HG03060 (cell line): ENCODE results near the gene NEK3.
"Not testable (repeated sequence)": the region's sequence is repeated elsewhere in the genome, so short reads cannot be mapped to it uniquely, and the experiment has no call there.

Source experiments
- ATAC-seq: cut with Tn5 transposase; IDR thresholded peaks from one replicate; pipeline ENCODE4 v1.9.1; 2021; ENCODE audit warnings: low read depth, moderate number of reproducible peaks; ENCODE audit not compliant: unreplicated experiment

The NEK3 gene

DNA sequence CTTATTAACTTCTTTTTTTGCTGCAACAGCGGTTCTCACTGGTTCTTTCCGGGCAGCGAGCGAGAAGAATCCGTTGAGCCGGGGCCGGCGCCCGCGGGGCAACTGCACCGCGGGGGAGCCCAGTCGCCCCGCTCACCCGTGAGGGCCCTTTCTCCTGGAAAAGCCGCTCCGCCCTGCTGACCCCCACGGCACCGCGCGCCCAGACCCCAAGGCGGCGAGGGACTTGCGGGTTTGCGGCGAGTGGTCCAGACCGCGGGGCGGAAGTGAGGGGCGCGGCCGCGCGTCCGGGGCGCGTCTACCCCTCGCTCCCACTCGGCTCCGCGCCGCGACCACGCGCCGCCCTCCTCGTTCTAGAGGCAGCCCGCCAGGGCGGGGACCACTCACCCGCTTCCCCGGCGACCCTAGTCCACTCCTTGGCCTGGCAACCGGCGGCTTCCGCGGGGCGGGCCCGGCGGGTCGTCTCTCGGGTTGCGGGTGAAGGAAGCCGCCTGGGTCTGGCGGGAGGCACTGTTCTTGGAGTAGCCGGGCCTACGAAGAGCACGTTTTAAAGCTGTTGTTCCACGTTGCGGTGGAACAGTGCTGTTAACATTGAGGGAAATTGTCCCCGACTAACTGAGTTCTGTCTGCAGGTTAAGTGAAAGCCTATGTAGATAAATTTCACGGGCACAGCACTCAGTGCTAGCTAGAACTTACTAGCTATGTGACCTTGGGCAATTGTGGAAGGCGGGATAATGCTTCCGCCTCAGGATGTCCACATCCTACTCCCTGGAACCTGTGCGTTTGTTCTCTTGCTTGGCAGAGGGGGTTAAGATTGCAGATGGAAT, at the start of gene NEK3:
NEK3 (minus strand) TSS at position 439 of the 824 bp plus-strand sequence. CDS start 3,406 bp downstream, outside the sequence.
- no peak for ATAC-seq

- ATAC-seq, result not testable (repeated sequence)
These were observed 49.0 kb upstream of the NEK3 start for GRCh38 chr13:52208384-52208783.

- ATAC-seq, result not testable (repeated sequence)
These were observed 48.5 kb upstream of the NEK3 start for GRCh38 chr13:52207896-52208295.

- ATAC-seq, result not testable (repeated sequence)
These were observed 47.9 kb upstream of the NEK3 start for GRCh38 chr13:52207337-52207736.

DNA sequence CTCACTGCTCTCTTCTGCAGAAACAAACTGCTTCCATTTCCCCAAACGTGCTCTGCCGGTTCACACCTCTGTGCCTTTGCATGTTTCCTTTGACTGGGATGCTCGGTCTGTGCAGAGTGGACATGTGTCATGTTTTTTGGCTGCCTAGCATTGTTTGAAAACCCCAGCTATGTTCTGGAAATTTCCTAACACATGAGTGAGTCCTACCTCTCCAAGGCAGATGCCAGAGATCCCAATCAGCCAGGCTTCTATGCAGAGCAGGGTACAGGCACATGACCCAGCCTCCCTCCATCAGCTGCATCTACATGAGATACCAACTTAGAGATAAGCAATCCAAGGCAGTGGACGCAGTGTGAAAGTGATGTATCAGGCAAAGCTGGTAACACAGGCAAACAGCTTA, 45.1 kb upstream of the NEK3 start:
- ATAC-seq, result not testable (repeated sequence)

GRCh38 chr13:52203864-52204263, 44.5 kb upstream of the NEK3 start:
- not testable (repeated sequence) for ATAC-seq

GRCh38 chr13:52202506-52202905, 43.1 kb upstream of the NEK3 start:
- not testable (repeated sequence) for ATAC-seq

- ATAC-seq, result not testable (repeated sequence)
These were observed 42.2 kb upstream of the NEK3 start for GRCh38 chr13:52201439-52202193.

- peak; percentile 47 for ATAC-seq
These were observed 36.0 kb upstream of the NEK3 start for GRCh38 chr13:52195401-52195837.

- ATAC-seq, result peak; percentile 53
These were observed 34.9 kb upstream of the NEK3 start for GRCh38 chr13:52194184-52194868.

- not testable (repeated sequence) for ATAC-seq
These were observed 34.3 kb upstream of the NEK3 start for GRCh38 chr13:52193587-52194183.

DNA sequence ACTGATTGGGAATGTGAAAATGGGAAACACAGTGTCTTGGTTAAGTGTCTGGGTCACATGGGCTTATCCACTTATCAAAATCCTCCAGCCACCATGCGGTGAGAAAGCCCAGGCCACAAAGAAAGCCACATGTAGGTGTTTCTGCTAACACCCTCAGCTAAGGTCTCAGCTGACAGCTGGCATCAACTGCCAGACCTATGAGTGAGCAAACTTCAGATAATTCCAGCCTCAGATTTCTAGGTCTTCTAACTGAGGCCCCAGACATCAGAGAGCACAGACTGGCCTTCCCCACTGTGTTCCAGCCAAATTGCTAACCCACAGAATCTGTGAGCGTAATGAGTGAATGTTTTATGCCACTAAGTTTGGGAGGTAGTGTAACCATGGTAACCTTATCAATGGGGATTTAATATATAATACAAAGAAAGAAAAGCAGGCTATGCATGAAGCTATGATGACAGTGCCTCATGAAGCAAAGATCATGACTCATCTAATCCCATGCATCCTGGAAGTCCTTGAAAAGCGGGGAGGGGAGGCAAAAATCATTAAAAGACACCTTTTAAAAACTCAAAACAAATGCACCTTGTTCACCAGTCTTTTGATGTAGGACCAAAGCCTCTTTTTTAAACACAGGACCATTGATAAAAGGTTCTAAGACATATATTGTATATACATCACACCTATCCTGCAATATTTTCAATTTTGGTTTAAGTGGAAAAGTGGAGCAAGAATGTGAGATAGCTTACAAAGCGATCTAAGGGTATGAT, 28.2 kb upstream of the NEK3 start:
- ATAC-seq, result peak; percentile 45

DNA sequence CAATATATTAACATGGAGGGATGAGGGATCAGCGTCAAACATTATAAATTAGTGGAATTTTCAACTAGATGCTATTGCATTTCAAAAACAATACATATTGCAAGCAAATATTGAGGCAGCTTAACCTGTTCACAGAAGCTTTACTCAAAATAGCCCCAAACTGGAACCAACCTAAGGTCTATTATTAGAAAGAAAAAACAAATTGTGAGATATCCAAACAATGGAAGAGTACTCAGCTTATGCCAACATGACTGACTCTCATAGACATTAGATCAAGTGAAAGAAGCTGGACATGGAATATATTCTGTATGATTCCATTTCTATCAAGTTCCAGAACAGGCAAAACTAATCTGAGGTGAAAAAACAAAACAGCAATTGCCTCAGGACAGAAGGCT, 27.6 kb upstream of the NEK3 start:
- no peak for ATAC-seq

DNA sequence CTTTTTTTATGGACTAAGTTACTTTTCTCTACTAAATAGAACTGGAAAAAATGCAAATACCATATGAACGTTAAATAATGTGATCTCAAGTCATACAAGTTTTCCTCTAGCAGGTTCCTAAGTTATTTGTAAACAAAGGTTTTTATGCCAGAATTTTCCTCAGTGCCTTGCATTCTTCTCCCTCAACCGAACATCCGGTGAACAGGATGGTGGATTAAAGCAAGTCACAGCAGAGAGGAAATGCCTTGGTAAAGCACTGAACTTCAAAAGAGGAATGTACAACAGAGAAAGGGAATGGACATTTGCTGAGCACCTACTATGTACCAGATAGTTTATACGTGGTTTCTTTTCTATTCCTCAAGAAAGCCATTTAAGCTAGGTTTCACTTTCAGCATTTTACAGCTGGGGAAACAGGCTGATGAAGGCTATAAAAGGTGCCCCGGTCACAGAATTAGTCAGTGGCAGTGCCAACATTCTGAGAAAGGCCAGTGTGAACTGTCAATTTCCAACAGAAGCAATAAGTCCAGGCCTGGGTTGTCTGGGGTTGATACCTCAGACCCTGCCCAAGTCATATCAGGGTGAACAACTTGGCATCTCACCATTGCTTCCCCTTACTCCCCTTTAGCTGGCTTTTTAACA, 22.0 kb upstream of the NEK3 start:
- peak; percentile 47 for ATAC-seq

GRCh38 chr13:52179925-52180324, 20.5 kb upstream of the NEK3 start:
- ATAC-seq, result no peak

DNA sequence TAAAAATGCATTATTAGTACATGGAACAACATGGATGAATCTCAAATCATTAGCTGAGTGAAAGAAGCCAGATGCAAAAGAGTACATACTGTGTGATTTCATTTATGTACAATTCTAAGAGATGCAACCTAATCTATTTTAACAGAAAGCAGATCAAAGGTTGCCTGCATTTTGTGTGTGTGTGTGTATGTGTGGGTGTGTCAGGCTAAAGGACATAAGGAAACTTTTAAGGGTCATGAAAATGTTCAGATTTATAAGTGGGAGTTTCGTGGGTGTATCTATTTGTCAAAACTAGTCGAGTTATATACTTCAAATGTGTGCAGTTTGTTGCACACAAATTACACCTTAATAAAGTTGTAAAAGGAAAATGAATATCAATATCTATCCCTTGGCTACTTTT, 17.9 kb upstream of the NEK3 start:
- no peak for ATAC-seq

DNA sequence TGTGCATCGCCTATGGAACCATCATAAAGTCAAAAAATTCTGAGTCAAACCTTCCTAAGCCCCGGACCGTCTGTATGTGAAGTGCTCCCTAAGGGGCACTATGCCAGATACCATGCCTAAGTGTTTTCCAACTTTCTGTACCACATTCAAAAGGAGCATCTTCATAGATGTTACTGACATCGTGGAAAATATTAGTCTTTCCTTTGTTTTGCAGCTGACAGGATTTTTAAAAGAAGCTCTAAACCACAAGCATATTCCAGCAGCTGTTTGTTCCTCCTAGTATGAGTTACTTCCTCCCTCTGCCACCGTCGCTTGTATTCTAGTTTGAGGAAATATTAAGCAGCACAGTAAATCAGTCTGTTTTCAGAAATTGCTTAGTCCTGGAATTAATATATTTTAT, 14.6 kb upstream of the NEK3 start:
- ATAC-seq, result not testable (repeated sequence)

GRCh38 chr13:52173373-52173772, 14.0 kb upstream of the NEK3 start:
- no peak for ATAC-seq

GRCh38 chr13:52171686-52172085, 12.3 kb upstream of the NEK3 start:
- not testable (repeated sequence) for ATAC-seq
